Pancreas (tissue), 10 donors: Measurements from ENCODE around the gene TRAT1. TPM values are rescaled to one million over a fixed set of nuclear protein-coding genes. Genes with fewer than 3 reads are reported as not detected.

Experiments used
- ATAC-seq, 4 donors: fragments of 200-7000 bp; cut with Tn5 transposase; one replicate each; pipeline versions ENCODE4 v1.8.0 to v1.9.1; 2020; ENCODE audit warnings: mild to moderate bottlenecking in 4 of 4, moderate library complexity in 4 of 4
- DNase-seq, 6 donors: peaks; one replicate each; pipeline ENCODE4 v3.0.0-alpha.2; 2020
- FAIRE-seq: peaks from 2 replicates; lab custom pipeline; 2012; peaks lifted over from hg19 to GRCh38; lab: Jason Lieb, UNC
- H3K27ac ChIP-seq, 4 donors: fragments of 200-600 bp; sonication (generic); 1 replicate in 3 of 4; 2 replicates in 1 of 4; pipeline versions ENCODE4 v1.5.0 to v1.8.0; 2020
- H3K27me3 ChIP-seq, 4 donors: fragments of 200-600 bp; one replicate each; pipeline ENCODE4 v1.8.0; 2021
- H3K36me3 ChIP-seq, 3 donors: fragments of 200-600 bp; sonication (generic) in 1 of 3; one replicate each; pipeline versions ENCODE4 v1.5.0 to v1.8.0; 2020 to 2021
- H3K4me1 ChIP-seq, 3 donors: fragments of 200-600 bp; one replicate each; pipeline ENCODE4 v1.8.0; 2021
- H3K4me3 ChIP-seq, 4 donors: fragments of 200-600 bp; sonication (generic) in 2 of 4; one replicate each; pipeline versions ENCODE4 v1.5.0 to v1.8.0; 2020 to 2021
- H3K9me3 ChIP-seq, 4 donors: fragments of 200-600 bp; one replicate each; pipeline ENCODE4 v1.8.0; 2021
- CTCF ChIP-seq, 4 donors: fragments of 200-600 bp; sonication (generic) in 3 of 4; IDR thresholded peaks; one replicate each; pipeline versions ENCODE4 v1.5.0 to v1.8.0; 2021; ENCODE audit warnings: antibody characterized with exemption in 4 of 4
- WGBS, 2 donors: extraction: QIAGEN DNeasy Blood & Tissue Kit; methylation state at CpG; one replicate each; pipeline ENCODE4 v1.1.7; 2013; 5-methylcytosine and 5-hydroxymethylcytosine counted together
- intact Hi-C, 3 donors: fragments of 100-400 bp; cut with DNase I; formaldehyde crosslinking; loops; one replicate each; pipeline versions ENCODE4 v1.11.1 to v1.14.2; 2022
- polyA plus RNA-seq, 2 donors: library from polyadenylated mRNA; stranded (reverse); fragments of 200-250 nt; gene quantifications; one replicate each; pipeline ENCODE4 v1.2.3, GENCODE V29; 2013
- total RNA-seq, 6 donors: library from RNA; stranded (reverse); fragmentation: NEBNext Ultra II Directional in 4 of 6; extraction: Animal tissue kit (Norgen Biotek cat#: 25700) in 4 of 6; gene quantifications; one replicate each; pipeline versions ENCODE4 v1.2.1 to v1.2.4, GENCODE V29; 2021 to 2023
- donor health status: healthy with polysubstance abuse.
- donor health status: DM: no; HTN: no; CAD: no; lungs with moderate emphysema.
- donor health status: DM: no; HTN: no; CAD: no.
- donor health status: control.
- donor health status: control.
- donor health status: Bipolar disorder and iron deficiency.
- donor health status: DM: yes; HTN: yes; CAD: no.
- donor health status: DM: no; HTN: no; CAD: no.
- donor health status: DM: no; HTN: no; CAD: no.
- donor health status: DM: yes; HTN: yes; CAD: no.

Gene TRAT1
- total and polyA plus RNA-seq, 8 donors, result 0.32 TPM; not detected in 7

GRCh38 chr3:108847187-108847586, 24.6 kb downstream of the TRAT1 start:
- Histone ChIP-seq H3K9me3 (no peaks in the 10 kb centered on the region), H3K27ac (no peak overlapping the region), H3K36me3 (no peaks in the 10 kb centered on the region), H3K27me3 (no peaks in the 10 kb centered on the region), H3K4me3 (no peak overlapping the region), H3K4me1 (no peaks in the 10 kb centered on the region)
- no peak for FAIRE-seq
- 87 to 88% methylated on average over 2 of the region's 2 CpGs for whole genome bisulfite sequencing, 2 donors
- TF ChIP-seq CTCF (IDR thresholded peaks at IDR 0.05), result no peak
- DNase-seq, result no peak
- intact Hi-C loops, result no loop called here
- ATAC-seq, result no peak

- intact Hi-C loops, result no loop called here
- DNase-seq (no peak), ATAC-seq (no peak), FAIRE-seq (no peak)
- H3K9me3 ChIP-seq, result no peaks in the 10 kb centered on the region
- H3K27ac ChIP-seq, result no peak overlapping the region
- WGBS, 2 donors, result 84 to 87% methylated on average over 1 of the region's 1 CpG
- no peak for TF ChIP-seq CTCF (IDR thresholded peaks at IDR 0.05)
- H3K4me1 ChIP-seq, result no peaks in the 10 kb centered on the region
- H3K36me3 ChIP-seq, result no peaks in the 10 kb centered on the region
- no peaks in the 10 kb centered on the region for H3K27me3 ChIP-seq
- no peak overlapping the region for H3K4me3 ChIP-seq
These were observed 26.5 kb downstream of the TRAT1 start for GRCh38 chr3:108849075-108849474.

GRCh38 chr3:108861401-108861800, 38.8 kb downstream of the TRAT1 start:
- DNase-seq (no peak), FAIRE-seq (no peak), ATAC-seq (no peak)
- Histone ChIP-seq H3K27ac (no peak overlapping the region), H3K4me1 (no peaks in the 10 kb centered on the region), H3K36me3 (no peaks in the 10 kb centered on the region), H3K4me3 (no peak overlapping the region), H3K27me3 (no peaks in the 10 kb centered on the region), H3K9me3 (no peaks in the 10 kb centered on the region)
- 58 to 61% methylated on average over 1 of the region's 1 CpG for WGBS, 2 donors
- TF ChIP-seq CTCF (IDR thresholded peaks at IDR 0.05), result no peak
- intact Hi-C loops, result no loop called here

GRCh38 chr3:108862865-108863798, 40.5 kb downstream of the TRAT1 start:
- intact Hi-C loops, result no loop called here
- FAIRE-seq (no peak), DNase-seq (no peak), ATAC-seq (no peak)
- Histone ChIP-seq H3K4me1 (no peaks in the 10 kb centered on the region), H3K27ac (no peak overlapping the region), H3K36me3 (no peaks in the 10 kb centered on the region), H3K4me3 (no peak overlapping the region), H3K27me3 (no peaks in the 10 kb centered on the region), H3K9me3 (no peaks in the 10 kb centered on the region)
- TF ChIP-seq CTCF (IDR thresholded peaks at IDR 0.05), result no peak
- WGBS, 2 donors, result 65 to 70% methylated on average over 7 of the region's 7 CpGs

GRCh38 chr3:108863799-108864135, 41.2 kb downstream of the TRAT1 start:
- no peak for ATAC-seq
- H3K36me3 ChIP-seq, result no peaks in the 10 kb centered on the region
- no peak for DNase-seq
- no peaks in the 10 kb centered on the region for H3K27me3 ChIP-seq
- no peak for TF ChIP-seq CTCF (IDR thresholded peaks at IDR 0.05)
- H3K4me3 ChIP-seq, result no peak overlapping the region
- no peaks in the 10 kb centered on the region for H3K9me3 ChIP-seq
- H3K27ac ChIP-seq, result no peak overlapping the region
- FAIRE-seq, result no peak
- WGBS, 2 donors, result 90 to 91% methylated on average over 6 of the region's 6 CpGs
- intact Hi-C loops, result no loop called here
- no peaks in the 10 kb centered on the region for H3K4me1 ChIP-seq
